B cell (primary cell): ENCODE data around the gene GULP1. TPM values are rescaled to one million over a fixed set of nuclear protein-coding genes. Genes with fewer than 3 reads are reported as not detected.

Experiments
- ATAC-seq: fragments of 200-7000 bp; cut with Tn5 transposase; one replicate; pipeline ENCODE4 v1.10.0; 2021; ENCODE audit warnings: low read depth, mild to moderate bottlenecking, moderate number of reproducible peaks, moderate library complexity
- CTCF ChIA-PET: fragments of 350-600 bp; sonication (Branson Sonifier 250); formaldehyde crosslinking; loops from one replicate; lab custom pipeline; 2021; ENCODE audit warnings: antibody characterized with exemption, inconsistent platforms; lab: Charles Lee
- POLR2A ChIA-PET: fragments of 350-600 bp; sonication (Branson Sonifier 250); formaldehyde crosslinking; loops from one replicate; lab custom pipeline; 2021; ENCODE audit warnings: antibody characterized with exemption; lab: Charles Lee
- DNase-seq: peaks from one replicate; pipeline ENCODE4 v3.0.0; 2013
- H2AFZ ChIP-seq: 2 replicates; pipeline ENCODE4 v1.6.1; 2012; ENCODE audit warnings: mild to moderate bottlenecking, low read depth, low read length; ENCODE audit not compliant: insufficient read depth, poor library complexity, severe bottlenecking
- H3K27ac ChIP-seq, 2 donors: 1 replicate in 1 of 2; 2 replicates in 1 of 2; pipeline ENCODE4 v1.5.1; 2012 to 2013; ENCODE audit warnings: low read length in 2 of 2, mild to moderate bottlenecking in 2 of 2, moderate library complexity in 1 of 2
- H3K27me3 ChIP-seq, 4 experiments: fragments of 200-600 bp in 1 of 4; sonication (generic) in 1 of 4; replicated peaks in 1 of 4; 1 replicate in 2 of 4; 2 replicates in 2 of 4; pipeline versions ENCODE4 v1.6.1 to v1.7.0; 2013 to 2016; ENCODE audit warnings: low read length in 3 of 4, mild to moderate bottlenecking in 2 of 4, mixed read lengths in 1 of 4, moderate library complexity in 1 of 4; ENCODE audit not compliant: insufficient read depth in 4 of 4, control insufficient read depth in 3 of 4; ENCODE audit errors: control extremely low read depth in 1 of 4
- H3K36me3 ChIP-seq, 2 experiments: replicated peaks in 1 of 2; 1 replicate in 1 of 2; 2 replicates in 1 of 2; pipeline versions ENCODE4 v1.6.1 to v1.7.1; 2013; ENCODE audit warnings: low read length in 1 of 2; ENCODE audit not compliant: insufficient read depth in 2 of 2, control insufficient read depth in 1 of 2; ENCODE audit errors: control extremely low read depth in 1 of 2, extremely low read depth in 1 of 2
- H3K4me1 ChIP-seq, 2 donors: fragments of 200-600 bp in 1 of 2; sonication (generic) in 1 of 2; 1 replicate in 1 of 2; 2 replicates in 1 of 2; pipeline versions ENCODE4 v1.5.1 to v1.6.1; 2013 to 2017; ENCODE audit warnings: low read length in 2 of 2; ENCODE audit not compliant: control insufficient read depth in 2 of 2, insufficient read depth in 2 of 2
- H3K4me2 ChIP-seq: replicated peaks from 2 replicates; pipeline ENCODE3; 2012; ENCODE audit warnings: mild to moderate bottlenecking, low read depth, low read length; ENCODE audit not compliant: poor library complexity, severe bottlenecking
- H3K4me3 ChIP-seq, 5 experiments: fragments of 200-600 bp in 1 of 5; sonication (generic) in 1 of 5; 1 replicate in 3 of 5; 2 replicates in 2 of 5; pipeline versions ENCODE4 v1.5.1 to v1.7.0; 2011 to 2016; ENCODE audit warnings: low read length in 4 of 5, mild to moderate bottlenecking in 4 of 5, low read depth in 2 of 5, control low read depth in 1 of 5, moderate library complexity in 1 of 5; ENCODE audit not compliant: insufficient read depth in 1 of 5; ENCODE audit errors: control extremely low read depth in 1 of 5, extremely low read depth in 1 of 5
- H3K79me2 ChIP-seq: fragments of 200-600 bp; sonication (generic); one replicate; pipeline ENCODE4 v1.6.0; 2016; ENCODE audit warnings: low read length; ENCODE audit not compliant: control insufficient read depth, insufficient read depth
- H3K9ac ChIP-seq: fragments of 200-600 bp; sonication (generic); 2 replicates; pipeline ENCODE4 v1.6.1; 2017; ENCODE audit warnings: mild to moderate bottlenecking, low read length, moderate library complexity
- H3K9me3 ChIP-seq, 3 donors: one replicate each; pipeline versions ENCODE4 v1.6.1 to v1.7.1; 2013; ENCODE audit warnings: low read length in 2 of 3; ENCODE audit not compliant: control insufficient read depth in 2 of 3, insufficient read depth in 1 of 3; ENCODE audit errors: control extremely low read depth in 1 of 3
- H4K20me1 ChIP-seq: 2 replicates; pipeline ENCODE4 v1.6.0; 2012; ENCODE audit warnings: mild to moderate bottlenecking, low read length; ENCODE audit not compliant: insufficient read depth, control insufficient read depth, poor library complexity, severe bottlenecking
- H3K27ac Mint-ChIP-seq: one replicate; pipeline ENCODE4 v1.8.0; 2021; ENCODE audit warnings: mixed read lengths
- H3K27me3 Mint-ChIP-seq: one replicate; pipeline ENCODE4 v1.8.0; 2021; ENCODE audit warnings: mixed read lengths
- H3K4me1 Mint-ChIP-seq: one replicate; pipeline ENCODE4 v1.8.0; 2021; ENCODE audit warnings: mixed read lengths
- H3K4me3 Mint-ChIP-seq: one replicate; pipeline ENCODE4 v1.8.0; 2021; ENCODE audit warnings: mixed read lengths
- H3K9me3 Mint-ChIP-seq: one replicate; pipeline ENCODE4 v1.8.0; 2022; ENCODE audit warnings: mixed read lengths; ENCODE audit not compliant: insufficient read depth
- CTCF ChIP-seq: fragments of 200-600 bp; IDR thresholded peaks from one replicate; pipeline ENCODE4 v1.8.0; 2022; ENCODE audit warnings: antibody characterized with exemption, mild to moderate bottlenecking
- EZH2 ChIP-seq: IDR thresholded peaks from 2 replicates; pipeline ENCODE4 v1.6.1; 2012; ENCODE audit warnings: borderline replicate concordance, low read depth, mild to moderate bottlenecking, moderate library complexity, low read length; ENCODE audit not compliant: insufficient read depth, poor library complexity, severe bottlenecking
- WGBS: methylation state at CpG from one replicate; pipeline ENCODE4 v1.1.5; 2013; ENCODE audit warnings: missing lambda C conversion rate; ENCODE audit not compliant: insufficient coverage; 5-methylcytosine and 5-hydroxymethylcytosine counted together
- intact Hi-C: fragments of 100-400 bp; cut with micrococcal nuclease; formaldehyde crosslinking; loops from one replicate; pipeline ENCODE4 v1.10.0; 2022
- polyA plus RNA-seq: library from polyadenylated mRNA; depleted of rRNA; stranded (reverse); fragments of >200 nt; gene quantifications from 2 replicates; pipeline ENCODE4 v1.2.3, GENCODE V29; 2012
- total RNA-seq, 2 donors: library from RNA; stranded (reverse); fragments of 120-200 nt in 1 of 2; gene quantifications; 1 replicate in 1 of 2; 2 replicates in 1 of 2; pipeline versions ENCODE4 v1.2.3 to v1.2.4, GENCODE V29; 2013 to 2022

GULP1 gene
- total and polyA plus RNA-seq, 2 donors (not counting 1 experiment from before 2014, with no cell fraction given): not detected

- no peak for ATAC-seq
- 87% methylated on average over 11 of the region's 12 CpGs for WGBS
- no peaks in the 10 kb centered on the region for H3K27me3 Mint-ChIP-seq
Observed at GRCh38 chr2:188456114-188456909, 164.6 kb downstream of the GULP1 start.

More at GRCh38 chr2:188456114-188456909, 164.6 kb downstream of the GULP1 start:
- ChIA-PET CTCF (no interaction called here), POLR2A (no interaction called here)
- Histone ChIP-seq H3K4me2 (no peak overlapping the region), H3K4me3 (no peak overlapping the region), H3K27me3 (no peaks in the 10 kb centered on the region), H3K36me3 (no peaks in the 10 kb centered on the region), H3K27ac (no peak overlapping the region), H3K9me3 (peaks cover 0 to 7% (median 0%) of the 10 kb centered on the region in 3 donors), H3K9ac (no peak overlapping the region), H4K20me1 (no peaks in the 10 kb centered on the region), H2AFZ (no peak overlapping the region), H3K4me1 (no peaks in the 10 kb centered on the region), H3K79me2 (no peaks in the 10 kb centered on the region)
- Mint-ChIP-seq H3K4me3 (no peak overlapping the region), H3K9me3 (no peaks in the 10 kb centered on the region), H3K27ac (no peak overlapping the region), H3K4me1 (no peaks in the 10 kb centered on the region)
- intact Hi-C loops: no loop called here
- DNase-seq: no peak
- no peak for TF ChIP-seq EZH2
- no peak for TF ChIP-seq CTCF
